Large intestine (tissue), 3 donors: Measurements from ENCODE around the gene KCTD19. TPM values are rescaled to one million over a fixed set of nuclear protein-coding genes. Genes with fewer than 3 reads are reported as not detected.

ENCODE experiments used
- DNase-seq, 2 donors: peaks; one replicate each; pipeline versions ENCODE4 v3.0.0 to v3.0.0-alpha.2; 2013
- H3K27ac ChIP-seq: one replicate; pipeline ENCODE4 v1.5.1; 2013; ENCODE audit warnings: low read length
- H3K27me3 ChIP-seq: 2 replicates; pipeline ENCODE4 v1.6.1; 2013; ENCODE audit warnings: low read length; ENCODE audit not compliant: control insufficient read depth, insufficient read depth
- H3K36me3 ChIP-seq: 2 replicates; pipeline ENCODE4 v1.6.1; 2013; ENCODE audit warnings: low read length; ENCODE audit not compliant: control insufficient read depth, insufficient read depth
- H3K4me1 ChIP-seq: one replicate; pipeline ENCODE4 v1.6.1; 2013; ENCODE audit warnings: low read length; ENCODE audit not compliant: control insufficient read depth, insufficient read depth
- H3K4me3 ChIP-seq: one replicate; pipeline ENCODE4 v1.5.1; 2013; ENCODE audit warnings: low read length
- H3K9me3 ChIP-seq: one replicate; pipeline ENCODE4 v1.6.1; 2013; ENCODE audit warnings: mild to moderate bottlenecking, low read depth, low read length, moderate library complexity; ENCODE audit not compliant: control insufficient read depth
- WGBS: methylation state at CpG from one replicate; pipeline ENCODE4 v1.1.5; 2013; ENCODE audit warnings: low lambda C conversion rate; ENCODE audit not compliant: insufficient coverage; 5-methylcytosine and 5-hydroxymethylcytosine counted together
- polyA plus RNA-seq: library from polyadenylated mRNA; unstranded; fragments of 120-200 nt; gene quantifications from one replicate; pipeline ENCODE4 v1.2.1, GENCODE V29; 2013

KCTD19 gene
- polyA plus RNA-seq, 1 donor, result 0.40 TPM

- H3K27me3 ChIP-seq, result peaks cover 10% of the 10 kb centered on the region
- peaks cover 8% of the 10 kb centered on the region for H3K4me1 ChIP-seq
- H3K9me3 ChIP-seq, result peaks cover 3% of the 10 kb centered on the region
- no peak overlapping the region for H3K4me3 ChIP-seq
- no peak overlapping the region for H3K27ac ChIP-seq
- no peaks in the 10 kb centered on the region for H3K36me3 ChIP-seq
- 72% methylated on average over 3 of the region's 3 CpGs for WGBS
- no peak for DNase-seq
Observed at GRCh38 chr16:67327743-67328142, 1.2 kb upstream of the KCTD19 start.

- peaks cover 10% of the 10 kb centered on the region for H3K27me3 ChIP-seq
Observed at GRCh38 chr16:67326115-67326471, 448 bp downstream of the KCTD19 start.

GRCh38 chr16:67317853-67318252 lies 8.7 kb downstream of the KCTD19 start:
- Histone ChIP-seq H3K27me3 (no peaks in the 10 kb centered on the region), H3K4me3 (no peak overlapping the region), H3K36me3 (no peaks in the 10 kb centered on the region), H3K4me1 (no peaks in the 10 kb centered on the region), H3K27ac (no peak overlapping the region), H3K9me3 (no peaks in the 10 kb centered on the region)
- no peak for DNase-seq

More at GRCh38 chr16:67326115-67326471, 448 bp downstream of the KCTD19 start:
- Histone ChIP-seq H3K27ac (no peak overlapping the region), H3K4me1 (peaks cover 7% of the 10 kb centered on the region), H3K36me3 (no peaks in the 10 kb centered on the region), H3K4me3 (peak overlapping the region; percentile 53), H3K9me3 (peaks cover 3% of the 10 kb centered on the region)
- no peak for DNase-seq
- no CpG with 5 or more reads among the region's 11 CpGs for WGBS

GRCh38 chr16:67312719-67313118 lies 13.8 kb downstream of the KCTD19 start:
- H3K27ac ChIP-seq, result no peak overlapping the region
- H3K36me3 ChIP-seq, result no peaks in the 10 kb centered on the region
- H3K9me3 ChIP-seq, result no peaks in the 10 kb centered on the region
- H3K4me1 ChIP-seq, result no peaks in the 10 kb centered on the region
- H3K4me3 ChIP-seq, result no peak overlapping the region
- H3K27me3 ChIP-seq, result no peaks in the 10 kb centered on the region
- DNase-seq, result no peak

GRCh38 chr16:67311607-67312488 lies 14.7 kb downstream of the KCTD19 start:
- H3K36me3 ChIP-seq, result no peaks in the 10 kb centered on the region
- DNase-seq, result peak in 1 of 2 donors; percentile 36
- H3K27me3 ChIP-seq, result no peaks in the 10 kb centered on the region
- H3K4me3 ChIP-seq, result no peak overlapping the region
- H3K9me3 ChIP-seq, result no peaks in the 10 kb centered on the region
- no peaks in the 10 kb centered on the region for H3K4me1 ChIP-seq
- WGBS, result 100% methylated on average over 1 of the region's 5 CpGs
- H3K27ac ChIP-seq, result no peak overlapping the region

GRCh38 chr16:67310561-67310960 lies 16.0 kb downstream of the KCTD19 start:
- H3K4me3 ChIP-seq, result no peak overlapping the region
- no peaks in the 10 kb centered on the region for H3K9me3 ChIP-seq
- WGBS, result 100% methylated on average over 1 of the region's 3 CpGs
- H3K27me3 ChIP-seq, result no peaks in the 10 kb centered on the region
- no peaks in the 10 kb centered on the region for H3K4me1 ChIP-seq
- no peak overlapping the region for H3K27ac ChIP-seq
- no peak for DNase-seq
- no peaks in the 10 kb centered on the region for H3K36me3 ChIP-seq

GRCh38 chr16:67305216-67306071 lies 21.1 kb downstream of the KCTD19 start:
- Histone ChIP-seq H3K4me1 (no peaks in the 10 kb centered on the region), H3K4me3 (no peak overlapping the region), H3K36me3 (no peaks in the 10 kb centered on the region), H3K27ac (no peak overlapping the region), H3K27me3 (no peaks in the 10 kb centered on the region), H3K9me3 (no peaks in the 10 kb centered on the region)
- no peak for DNase-seq
- WGBS, result 93% methylated on average over 3 of the region's 13 CpGs

GRCh38 chr16:67304020-67304419 lies 22.5 kb downstream of the KCTD19 start:
- Histone ChIP-seq H3K9me3 (no peaks in the 10 kb centered on the region), H3K27me3 (no peaks in the 10 kb centered on the region), H3K4me3 (no peak overlapping the region), H3K4me1 (no peaks in the 10 kb centered on the region), H3K27ac (no peak overlapping the region), H3K36me3 (no peaks in the 10 kb centered on the region)
- DNase-seq, result no peak
- no CpG with 5 or more reads among the region's 1 CpG for WGBS

GRCh38 chr16:67302970-67303369 lies 23.6 kb downstream of the KCTD19 start:
- no peaks in the 10 kb centered on the region for H3K4me1 ChIP-seq
- H3K27me3 ChIP-seq, result no peaks in the 10 kb centered on the region
- no peak for DNase-seq
- no CpG with 5 or more reads among the region's 8 CpGs for WGBS
- no peak overlapping the region for H3K27ac ChIP-seq
- no peaks in the 10 kb centered on the region for H3K9me3 ChIP-seq
- no peak overlapping the region for H3K4me3 ChIP-seq
- H3K36me3 ChIP-seq, result no peaks in the 10 kb centered on the region

GRCh38 chr16:67302076-67302475 lies 24.5 kb downstream of the KCTD19 start:
- no CpG with 5 or more reads among the region's 7 CpGs for WGBS
- Histone ChIP-seq H3K36me3 (no peaks in the 10 kb centered on the region), H3K4me1 (no peaks in the 10 kb centered on the region), H3K4me3 (no peak overlapping the region), H3K9me3 (no peaks in the 10 kb centered on the region), H3K27me3 (peaks cover 3% of the 10 kb centered on the region), H3K27ac (no peak overlapping the region)
- DNase-seq, result no peak
